ENCODE results near the gene STARD3. TPM values are rescaled to one million over a fixed set of nuclear protein-coding genes. Genes with fewer than 3 reads are reported as not detected.
A peak's percentile ranks its signal among the peaks of the same experiment; 100 is the strongest.
"Not testable (repeated sequence)": the region's sequence is repeated elsewhere in the genome, so short reads cannot be mapped to it uniquely, and the experiment has no call there.

The STARD3 gene
- 42.9 and 43.5 TPM in 2 replicates for total RNA-seq (2014; rRNA removed; shearing (Covaris generic); ENCODE audit: low replicate concordance)

DNA sequence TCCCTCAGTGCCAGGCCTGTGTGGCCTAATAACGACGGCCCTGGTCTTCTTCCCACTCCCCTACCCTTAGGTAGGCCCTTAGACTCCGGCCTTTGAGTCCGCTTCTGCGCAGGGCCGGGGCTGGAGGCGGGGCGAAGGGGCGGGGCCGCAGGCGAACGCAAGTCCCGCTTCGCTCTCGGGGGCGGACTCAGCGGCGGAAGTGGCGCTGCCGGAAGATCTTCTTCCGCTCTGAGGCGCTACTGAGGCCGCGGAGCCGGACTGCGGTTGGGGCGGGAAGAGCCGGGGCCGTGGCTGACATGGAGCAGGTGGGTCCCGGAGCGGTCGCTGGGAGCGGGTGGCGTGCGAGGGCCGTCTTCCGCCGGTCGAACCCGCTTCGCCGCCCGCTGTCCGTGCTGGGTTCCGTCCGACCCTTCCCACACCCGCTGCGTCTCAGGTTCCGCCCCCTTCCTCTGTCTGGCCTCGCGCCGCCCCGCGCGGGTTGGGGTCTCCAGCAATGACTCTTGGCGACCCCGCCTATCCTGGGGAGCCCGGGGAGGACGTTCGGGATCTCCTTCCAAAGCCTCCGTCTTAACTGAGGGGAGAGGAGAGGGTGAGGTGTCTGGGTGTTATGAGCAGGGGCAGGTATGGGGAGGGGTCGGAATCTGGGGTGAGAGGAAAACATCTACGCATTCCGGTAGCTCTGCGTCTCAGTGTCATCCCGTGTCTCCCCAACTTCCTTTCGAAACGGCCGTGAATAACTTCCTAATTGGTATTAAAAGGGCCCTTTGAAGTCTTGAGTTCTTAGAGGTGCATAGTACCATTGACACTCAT, at the start of gene STARD3:
Gene STARD3, plus strand, starts transcription at position 218 of the 810 bp plus-strand sequence. CDS start 16,388 bp downstream, outside the sequence.
- peak; percentile 97 for DNase-seq
- Histone ChIP-seq H3K27me3 (ENCODE audit: low read length) (no peaks in the 10 kb centered on the region), H3K27ac (ENCODE audit: low read length) (peak within 1 kb of the TSS; percentile 23), H4K20me1 (ENCODE audit: insufficient read depth, low read depth, low read length) (peaks cover 12% of the 10 kb centered on the region; the same call in 1 of the 2 replicates), H3K9me3 (ENCODE audit: low read length) (no peaks in the 10 kb centered on the region), H3K79me2 (ENCODE audit: low read length) (peaks cover 50% of the 10 kb centered on the region), H3K9ac (ENCODE audit: low read length) (peak within 1 kb of the TSS; percentile 87), H3K4me3 (ENCODE audit: low read length) (peak within 1 kb of the TSS; percentile 93), H3K4me1 (ENCODE audit: low read length) (peaks cover 32% of the 10 kb centered on the region), H2AFZ (ENCODE audit: low read length) (peak within 1 kb of the TSS; percentile 74; the same call in 1 of the 2 replicates), H3K36me3 (ENCODE audit: insufficient read depth, low read length) (no peaks in the 10 kb centered on the region), H3K4me2 (ENCODE audit: low read depth, low read length, poor library complexity, severe bottlenecking) (peak within 1 kb of the TSS; percentile 97), H3K9me2 (replicated peaks; ENCODE audit: insufficient read depth, low read length) (no peaks in the 10 kb centered on the region)

DNA sequence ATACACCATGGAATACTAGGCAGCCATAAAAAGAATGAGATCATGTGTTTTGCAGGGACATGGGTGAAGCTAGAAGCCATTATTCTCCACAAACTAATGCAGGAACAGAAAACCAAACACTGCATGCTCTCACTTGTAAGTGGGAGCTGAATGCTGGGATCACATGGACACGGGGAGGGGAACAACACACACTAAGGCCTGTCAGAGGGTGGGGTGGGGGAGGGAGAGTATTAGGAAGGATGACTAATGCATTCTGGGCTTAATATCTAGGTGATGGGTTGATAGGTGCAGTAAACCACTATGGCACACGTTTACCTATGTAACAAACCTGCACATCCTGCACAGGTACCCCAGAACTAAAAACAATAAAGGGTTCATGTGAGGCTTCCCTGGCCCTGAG, 46.8 kb upstream of the STARD3 start:
- H3K79me2 ChIP-seq (ENCODE audit: low read length); H4K20me1 ChIP-seq (ENCODE audit: insufficient read depth, low read depth, low read length); H3K27ac ChIP-seq (ENCODE audit: low read length); DNase-seq; H3K4me1 ChIP-seq (ENCODE audit: low read length); H3K9me3 ChIP-seq (ENCODE audit: low read length); H3K4me3 ChIP-seq (ENCODE audit: low read length); H2AFZ ChIP-seq (ENCODE audit: low read length); H3K9ac ChIP-seq (ENCODE audit: low read length); H3K27me3 ChIP-seq (ENCODE audit: low read length); H3K36me3 ChIP-seq (ENCODE audit: insufficient read depth, low read length); H3K4me2 ChIP-seq (ENCODE audit: low read depth, low read length, poor library complexity, severe bottlenecking); H3K9me2 ChIP-seq (replicated peaks; ENCODE audit: insufficient read depth, low read length): not testable (repeated sequence)

DNA sequence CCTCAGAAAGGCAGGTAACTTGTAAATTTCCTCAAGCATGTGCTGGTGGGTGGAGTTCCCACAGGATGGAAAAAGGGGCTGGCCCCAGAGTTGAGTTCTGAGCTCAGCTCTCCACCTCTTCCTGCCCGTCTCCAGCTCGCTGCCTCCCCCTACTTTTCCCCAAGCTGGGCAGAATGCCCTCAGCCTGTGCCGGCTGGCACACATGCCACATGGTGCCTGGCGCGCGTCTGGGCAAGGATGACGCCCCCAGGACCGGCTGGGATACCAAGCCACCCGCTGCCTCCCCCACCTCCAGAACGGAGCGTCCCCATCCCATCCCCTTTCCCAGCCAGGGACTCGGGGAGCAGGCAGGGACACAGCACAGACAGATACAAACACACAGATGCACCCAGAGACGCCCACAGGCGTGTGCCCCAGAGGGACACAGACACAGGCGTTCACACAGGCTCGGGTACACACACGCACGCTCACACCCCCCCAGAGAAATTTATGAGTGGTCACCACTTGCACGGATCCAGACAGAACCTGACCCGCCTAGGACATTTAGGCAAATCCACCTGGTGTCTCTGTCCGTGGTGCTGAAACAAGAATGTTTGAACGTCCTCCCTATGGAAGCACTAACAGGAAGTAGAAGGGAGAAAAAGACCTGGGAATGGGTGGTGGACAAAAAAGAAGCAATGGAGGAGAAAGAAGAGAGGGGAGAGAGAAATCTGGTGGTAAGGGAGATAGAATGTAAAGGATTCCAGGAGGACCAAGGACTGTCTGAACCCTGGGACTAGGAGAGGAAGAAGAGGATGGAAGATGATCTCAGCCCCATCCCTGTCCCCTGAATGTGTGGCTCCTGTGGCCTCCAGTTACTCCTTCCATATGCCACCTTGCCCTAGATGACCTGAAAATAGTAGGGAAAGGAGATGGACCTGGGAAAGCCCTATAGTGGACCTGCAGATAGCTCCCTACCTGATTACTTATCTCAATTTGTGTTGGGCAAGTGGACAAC, 44.7 kb upstream of the STARD3 start:
- Histone ChIP-seq H3K9ac (ENCODE audit: low read length) (no peak overlapping the region), H4K20me1 (ENCODE audit: insufficient read depth, low read depth, low read length) (no peaks in the 10 kb centered on the region), H3K9me2 (replicated peaks; ENCODE audit: insufficient read depth, low read length) (no peaks in the 10 kb centered on the region), H3K27ac (ENCODE audit: low read length) (no peak overlapping the region), H3K27me3 (ENCODE audit: low read length) (no peaks in the 10 kb centered on the region), H3K9me3 (ENCODE audit: low read length) (no peaks in the 10 kb centered on the region), H3K4me3 (ENCODE audit: low read length) (no peak overlapping the region), H3K36me3 (ENCODE audit: insufficient read depth, low read length) (no peaks in the 10 kb centered on the region), H3K4me2 (ENCODE audit: low read depth, low read length, poor library complexity, severe bottlenecking) (no peak overlapping the region), H3K4me1 (ENCODE audit: low read length) (no peaks in the 10 kb centered on the region), H3K79me2 (ENCODE audit: low read length) (no peaks in the 10 kb centered on the region), H2AFZ (ENCODE audit: low read length) (no peak overlapping the region)
- peak; percentile 82 for DNase-seq

DNA sequence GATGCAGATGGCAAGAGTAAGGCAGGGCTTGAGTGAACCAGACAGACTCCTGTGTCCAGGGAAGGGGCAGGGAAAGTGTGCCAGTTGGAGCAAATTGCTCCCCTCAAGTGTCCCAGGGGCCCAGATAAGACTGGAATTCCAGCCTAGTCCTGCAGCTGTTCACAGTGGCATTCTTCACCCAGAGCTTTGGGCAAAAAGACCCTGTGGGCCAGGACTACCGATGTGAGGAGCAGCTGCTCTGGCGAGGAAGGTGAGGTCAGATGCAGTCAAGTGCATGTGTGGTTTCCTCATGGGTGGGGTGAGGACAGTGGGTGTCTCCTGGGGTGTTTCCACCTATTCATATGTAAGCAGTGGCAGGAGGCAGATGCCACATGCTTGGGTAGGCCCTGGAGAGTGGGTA, 43.6 kb upstream of the STARD3 start:
- Histone ChIP-seq H3K9ac (ENCODE audit: low read length) (no peak overlapping the region), H3K79me2 (ENCODE audit: low read length) (no peaks in the 10 kb centered on the region), H4K20me1 (ENCODE audit: insufficient read depth, low read depth, low read length) (no peaks in the 10 kb centered on the region), H3K36me3 (ENCODE audit: insufficient read depth, low read length) (no peaks in the 10 kb centered on the region), H3K27me3 (ENCODE audit: low read length) (no peaks in the 10 kb centered on the region), H3K4me3 (ENCODE audit: low read length) (no peak overlapping the region), H3K4me1 (ENCODE audit: low read length) (no peaks in the 10 kb centered on the region), H3K4me2 (ENCODE audit: low read depth, low read length, poor library complexity, severe bottlenecking) (no peak overlapping the region), H3K27ac (ENCODE audit: low read length) (no peak overlapping the region), H3K9me3 (ENCODE audit: low read length) (no peaks in the 10 kb centered on the region), H2AFZ (ENCODE audit: low read length) (no peak overlapping the region), H3K9me2 (replicated peaks; ENCODE audit: insufficient read depth, low read length) (no peaks in the 10 kb centered on the region)
- DNase-seq: no peak

DNA sequence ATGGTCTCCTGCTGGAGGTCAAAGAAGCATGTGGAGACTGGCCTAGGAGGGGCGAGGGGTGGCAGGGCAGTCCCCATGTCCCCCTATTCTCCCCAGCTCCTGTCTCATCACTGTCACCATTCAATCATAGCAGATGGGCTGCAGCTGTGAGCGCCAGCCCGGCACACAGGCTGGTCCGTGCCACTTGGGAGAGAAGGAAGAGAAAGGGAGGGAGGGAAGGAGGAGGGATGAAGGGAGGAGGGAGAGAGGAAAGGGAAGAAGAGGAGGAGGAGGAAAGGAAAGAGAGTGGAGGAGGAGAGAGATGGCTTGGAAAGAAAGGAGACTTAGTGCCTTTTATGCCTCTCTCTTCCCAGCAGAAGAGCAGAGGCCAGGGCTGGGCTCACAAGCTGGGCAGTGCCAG, 41.6 kb upstream of the STARD3 start:
- H3K4me2 ChIP-seq (ENCODE audit: low read depth, low read length, poor library complexity, severe bottlenecking): no peak overlapping the region
- DNase-seq: no peak

DNA sequence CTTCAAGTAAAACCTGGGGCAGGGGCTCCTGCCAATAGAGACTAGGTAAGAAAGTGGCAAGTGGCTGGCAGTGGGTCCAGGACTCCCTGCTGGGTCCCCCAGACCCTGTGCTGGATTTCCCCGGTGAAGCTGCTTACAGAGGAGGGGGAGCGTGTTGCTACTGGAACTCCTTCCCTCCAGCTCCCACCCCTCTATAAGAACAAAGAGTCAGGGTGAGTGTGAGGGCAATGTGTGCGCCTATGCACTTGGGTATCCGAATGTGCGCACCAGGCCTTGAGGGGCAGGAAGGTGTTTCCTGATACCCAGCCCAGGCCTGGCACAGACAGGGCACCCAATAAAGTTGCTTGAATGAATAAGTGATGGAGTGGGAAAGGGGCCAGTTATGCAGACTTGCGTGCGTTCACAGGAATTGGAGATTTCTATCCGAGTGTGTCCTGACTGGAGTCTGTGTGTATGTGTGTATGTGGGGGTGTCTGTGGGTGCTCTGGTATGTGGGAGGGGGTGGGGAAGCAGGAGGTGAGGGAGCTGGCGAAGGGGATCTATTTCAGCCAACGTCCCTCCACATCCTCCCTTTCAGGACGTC, 40.9 kb upstream of the STARD3 start:
- no peaks in the 10 kb centered on the region for H4K20me1 ChIP-seq (ENCODE audit: insufficient read depth, low read depth, low read length)
- no peak overlapping the region for H3K27ac ChIP-seq (ENCODE audit: low read length)
- H3K9me2 ChIP-seq (replicated peaks; ENCODE audit: insufficient read depth, low read length): no peaks in the 10 kb centered on the region
- H3K9ac ChIP-seq (ENCODE audit: low read length): no peak overlapping the region
- DNase-seq: no peak
- H2AFZ ChIP-seq (ENCODE audit: low read length): no peak overlapping the region
- no peak overlapping the region for H3K4me3 ChIP-seq (ENCODE audit: low read length)
- peaks cover 4% of the 10 kb centered on the region; the same call in 1 of the 2 replicates for H3K4me1 ChIP-seq (ENCODE audit: low read length)
- no peaks in the 10 kb centered on the region for H3K79me2 ChIP-seq (ENCODE audit: low read length)
- no peaks in the 10 kb centered on the region for H3K9me3 ChIP-seq (ENCODE audit: low read length)
- H3K4me2 ChIP-seq (ENCODE audit: low read depth, low read length, poor library complexity, severe bottlenecking): no peak overlapping the region
- no peaks in the 10 kb centered on the region for H3K36me3 ChIP-seq (ENCODE audit: insufficient read depth, low read length)
- no peaks in the 10 kb centered on the region for H3K27me3 ChIP-seq (ENCODE audit: low read length)

More for the DNA sequence above, 41.6 kb upstream of the STARD3 start:
- no peaks in the 10 kb centered on the region for H4K20me1 ChIP-seq (ENCODE audit: insufficient read depth, low read depth, low read length)
- H3K4me3 ChIP-seq (ENCODE audit: low read length): no peak overlapping the region
- no peak overlapping the region for H3K27ac ChIP-seq (ENCODE audit: low read length)
- H3K79me2 ChIP-seq (ENCODE audit: low read length): no peaks in the 10 kb centered on the region
- H2AFZ ChIP-seq (ENCODE audit: low read length): no peak overlapping the region
- H3K36me3 ChIP-seq (ENCODE audit: insufficient read depth, low read length): no peaks in the 10 kb centered on the region
- H3K4me1 ChIP-seq (ENCODE audit: low read length): peaks cover 4% of the 10 kb centered on the region; the same call in 1 of the 2 replicates
- H3K9ac ChIP-seq (ENCODE audit: low read length): no peak overlapping the region
- H3K27me3 ChIP-seq (ENCODE audit: low read length): no peaks in the 10 kb centered on the region
- no peaks in the 10 kb centered on the region for H3K9me2 ChIP-seq (replicated peaks; ENCODE audit: insufficient read depth, low read length)
- no peaks in the 10 kb centered on the region for H3K9me3 ChIP-seq (ENCODE audit: low read length)

DNA sequence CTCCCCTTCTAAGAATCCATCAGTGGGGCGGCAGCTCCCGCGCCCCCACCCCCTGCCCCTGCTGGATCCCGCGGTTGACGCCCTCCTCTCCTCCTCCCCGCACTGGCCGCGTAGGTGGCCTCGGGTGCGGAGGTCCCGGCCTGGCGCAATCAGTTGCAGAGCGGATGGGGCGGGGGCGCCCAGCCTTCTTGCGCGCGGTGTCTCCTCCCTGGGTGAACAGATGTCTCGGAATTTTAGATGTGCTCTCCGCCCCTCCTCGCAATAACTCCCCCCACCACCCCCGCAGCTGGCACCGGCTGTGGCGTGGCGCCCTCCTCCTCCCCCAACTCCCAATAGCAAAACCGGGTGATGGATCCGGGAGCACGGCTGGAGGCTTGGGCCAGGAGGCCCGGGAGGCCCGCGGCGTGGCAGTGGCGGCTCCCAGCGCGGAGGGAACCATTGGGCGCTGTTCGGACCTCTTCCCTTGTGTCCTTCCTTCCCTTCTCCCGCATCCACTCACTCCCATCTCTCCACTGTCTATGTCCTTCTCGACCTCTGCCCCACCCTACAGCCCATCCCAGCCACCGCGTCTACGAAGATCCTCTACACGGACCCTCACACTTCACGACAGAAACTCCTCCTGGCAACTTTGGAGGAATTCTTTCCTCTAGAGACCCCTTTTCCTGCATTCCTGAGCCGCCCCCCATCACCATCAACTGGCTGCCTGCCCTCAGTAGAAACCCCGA, 40.2 kb upstream of the STARD3 start:
- Histone ChIP-seq H3K27ac (ENCODE audit: low read length) (no peak overlapping the region), H2AFZ (ENCODE audit: low read length) (no peak overlapping the region), H3K79me2 (ENCODE audit: low read length) (no peaks in the 10 kb centered on the region), H3K4me3 (ENCODE audit: low read length) (no peak overlapping the region), H4K20me1 (ENCODE audit: insufficient read depth, low read depth, low read length) (no peaks in the 10 kb centered on the region), H3K27me3 (ENCODE audit: low read length) (no peaks in the 10 kb centered on the region), H3K9ac (ENCODE audit: low read length) (no peak overlapping the region), H3K36me3 (ENCODE audit: insufficient read depth, low read length) (no peaks in the 10 kb centered on the region), H3K4me1 (ENCODE audit: low read length) (peaks cover 4% of the 10 kb centered on the region; the same call in 1 of the 2 replicates), H3K9me2 (replicated peaks; ENCODE audit: insufficient read depth, low read length) (no peaks in the 10 kb centered on the region), H3K9me3 (ENCODE audit: low read length) (no peaks in the 10 kb centered on the region), H3K4me2 (ENCODE audit: low read depth, low read length, poor library complexity, severe bottlenecking) (no peak overlapping the region)
- no peak for DNase-seq
